A549 (cell line): ENCODE results near the gene PPP1R37. TPM values are rescaled to one million over a fixed set of nuclear protein-coding genes. Genes with fewer than 3 reads are reported as not detected.

Experiments used
- ATAC-seq, 2 experiments: fragments of 200-7000 bp in 1 of 2; fragments of >200 bp in 1 of 2; cut with Nextera tagmentation in 1 of 2; cut with Tn5 transposase in 1 of 2; 3 replicates each; pipeline versions ENCODE4 v1.8.0 to v1.9.1; 2018 to 2020; ENCODE audit warnings: mild to moderate bottlenecking in 1 of 2, moderate library complexity in 1 of 2
- CTCF ChIA-PET: fragments of 300-600 bp; sonication (Branson Sonifier 250); formaldehyde crosslinking; extraction: SDS; loops from one replicate; lab custom pipeline; 2021; ENCODE audit warnings: antibody characterized with exemption, inconsistent platforms; lab: Yijun Ruan, JAX
- POLR2A ChIA-PET: fragments of 350-600 bp; formaldehyde crosslinking; extraction: SDS; loops from one replicate; lab custom pipeline; 2021; ENCODE audit warnings: antibody characterized with exemption, inconsistent platforms; lab: Yijun Ruan, JAX
- DNase-seq, 2 experiments: peaks; one replicate each; pipeline versions ENCODE4 v3.0.0 to v3.0.0-alpha.2; 2011 to 2016; ENCODE audit warnings: low read depth in 1 of 2, low spot score in 1 of 2
- FAIRE-seq: peaks from 2 replicates; lab custom pipeline; 2011; peaks lifted over from hg19 to GRCh38; lab: Jason Lieb, UNC
- H3K27ac ChIP-seq, 2 experiments: fragments of >200 bp; sonication (Bioruptor Twin); formaldehyde crosslinking; 3 replicates each; pipeline ENCODE4 v1.5.1; 2016 to 2017
- H3K4me1 ChIP-seq: fragments of >200 bp; sonication (Bioruptor Twin); formaldehyde crosslinking; 3 replicates; pipeline ENCODE4 v1.6.1; 2016
- H3K4me2 ChIP-seq: fragments of >200 bp; sonication (Bioruptor Twin); formaldehyde crosslinking; 3 replicates; pipeline ENCODE4 v1.6.1; 2016
- H3K4me3 ChIP-seq: fragments of >200 bp; sonication (Bioruptor Twin); formaldehyde crosslinking; 3 replicates; pipeline ENCODE4 v1.5.1; 2016
- H3K9me3 ChIP-seq: fragments of >200 bp; sonication (Bioruptor Twin); formaldehyde crosslinking; 3 replicates; pipeline ENCODE4 v1.6.1; 2016
- ATOH8 ChIP-seq: fragments of 250-450 bp; sonication (Bioruptor Pico); IDR thresholded peaks from 2 replicates; pipeline ENCODE4 v1.5.0; 2020; ENCODE audit warnings: low read depth, mild to moderate bottlenecking, moderate library complexity
- E2F6 ChIP-seq: IDR thresholded peaks from 2 replicates; pipeline ENCODE4 v1.6.1; 2012; ENCODE audit warnings: low read depth, borderline replicate concordance
- HES2 ChIP-seq: fragments of >200 bp; sonication (Bioruptor Twin); formaldehyde crosslinking; IDR thresholded peaks from 2 replicates; pipeline ENCODE4 v1.6.1; 2016
- HEYL ChIP-seq: fragments of 250-450 bp; sonication (Bioruptor Pico); IDR thresholded peaks from 2 replicates; pipeline ENCODE4 v1.8.0; 2021; ENCODE audit warnings: mild to moderate bottlenecking, moderate library complexity
- HOXB13 ChIP-seq: fragments of 250-450 bp; sonication (Bioruptor Pico); IDR thresholded peaks from 2 replicates; pipeline ENCODE4 v1.5.0; 2020; ENCODE audit warnings: low read depth, mild to moderate bottlenecking, moderate library complexity
- JUNB ChIP-seq: fragments of >200 bp; sonication (Bioruptor Twin); formaldehyde crosslinking; IDR thresholded peaks from 2 replicates; pipeline ENCODE4 v1.6.1; 2016
- MAX ChIP-seq: IDR thresholded peaks from 2 replicates; pipeline ENCODE4 v1.6.1; 2012
- MAZ ChIP-seq: fragments of 150-350 bp; IDR thresholded peaks from 2 replicates; pipeline ENCODE4 v1.6.1; 2014; ENCODE audit warnings: antibody characterized with exemption, low read depth, low read length, borderline replicate concordance
- MYC ChIP-seq: IDR thresholded peaks from 2 replicates; pipeline ENCODE4 v1.6.1; 2012; ENCODE audit warnings: mild to moderate bottlenecking, inconsistent platforms, low read length, improper control_type of control experiment, borderline replicate concordance
- NFE2L2 ChIP-seq: fragments of 150-350 bp; conservative IDR thresholded peaks from 2 replicates; pipeline ENCODE4 v1.6.1; 2014; ENCODE audit warnings: low read length
- PHF8 ChIP-seq: fragments of 200-600 bp; sonication (generic); IDR thresholded peaks from 2 replicates; pipeline ENCODE4 v1.6.1; 2016; ENCODE audit warnings: low read depth, mild to moderate bottlenecking, antibody characterized with exemption, moderate library complexity, borderline replicate concordance
- REST ChIP-seq: fragments of 200-600 bp; sonication (generic); IDR thresholded peaks from 2 replicates; pipeline ENCODE4 v1.6.1; 2016; ENCODE audit warnings: antibody characterized with exemption, mild to moderate bottlenecking, moderate library complexity
- TFCP2L1 ChIP-seq: fragments of 250-450 bp; sonication (Bioruptor Pico); IDR thresholded peaks from 2 replicates; pipeline ENCODE4 v1.5.0; 2021; ENCODE audit warnings: mild to moderate bottlenecking
- WGBS: methylation state at CpG from one replicate; pipeline ENCODE4 v1.1.6; 2017; ENCODE audit errors: missing lambda C conversion rate; 5-methylcytosine and 5-hydroxymethylcytosine counted together
- polyA plus RNA-seq, 4 experiments: library from polyadenylated mRNA; depleted of rRNA in 3 of 4; stranded (reverse); fragments of >200 nt; fragmentation: RNase III in 1 of 4; extraction: RNeasy Plus Mini Kit Qiagen cat#74134 plus additional on column Dnase treatment in 1 of 4; gene quantifications; 2 replicates in 3 of 4; 3 replicates in 1 of 4; pipeline ENCODE4 v1.2.3, GENCODE V29; 2011 to 2017

The PPP1R37 gene
- polyA plus RNA-seq, 2 of the 4 experiments (the other 2 are of a cell fraction): 9.1 to 21.8 TPM

- 97% methylated on average over 82 of the region's 85 CpGs for WGBS
Observed at GRCh38 chr19:45063851-45064801, 28.9 kb upstream of the PPP1R37 start.

More at GRCh38 chr19:45063851-45064801, 28.9 kb upstream of the PPP1R37 start:
- DNase-seq (no peak), ATAC-seq (no peak), FAIRE-seq (no peak)
- H3K4me2 ChIP-seq: no peak overlapping the region
- POLR2A ChIA-PET: no interaction called here
- H3K27ac ChIP-seq: no peak overlapping the region
- no peak overlapping the region for H3K4me3 ChIP-seq
- 0 out of 3 replicates have a peak, but pooled peaks cover 3% of the 10 kb centered on the region for H3K4me1 ChIP-seq
- H3K9me3 ChIP-seq: no peaks in the 10 kb centered on the region
- CTCF ChIA-PET: interaction anchor here (0.7 to 8.1 kb wide), 7 partner anchors 8 to 75 kb away, joined by 3 to 152 read pairs (median 42); partner anchors contain the start of genes CLASRP, GEMIN7 and ZNF296
- TF ChIP-seq JUNB: no peak
- TF ChIP-seq ATOH8 (CRISPR knock-in tag): no peak
- no peak for TF ChIP-seq MAX
- no peak for TF ChIP-seq MYC
- TF ChIP-seq HEYL: no peak
- no peak for TF ChIP-seq TFCP2L1
- TF ChIP-seq PHF8: no peak
- TF ChIP-seq NFE2L2: no peak
- TF ChIP-seq HES2: no peak
- no peak for TF ChIP-seq MAZ
- no peak for TF ChIP-seq HOXB13 (CRISPR knock-in tag)
- TF ChIP-seq E2F6: no peak
- no peak for TF ChIP-seq REST
